ENCODE results near the gene GPC6.

GRCh38 chr13:94325650-94326049 is 1099.0 kb downstream of the GPC6 start:
- no peak for TF ChIP-seq CTCF (IDR thresholded peaks at IDR 0.05; ENCODE audit: insufficient read depth, low read length, poor library complexity, severe bottlenecking)
- no peak for TF ChIP-seq EZH2phosphoT487 (conservative IDR thresholded peaks at IDR 0.05; ENCODE audit: low read length)
